GM21723 (cell line): ENCODE results near the gene DYSF.
"Not testable (repeated sequence)": the region's sequence is repeated elsewhere in the genome, so short reads cannot be mapped to it uniquely, and the experiment has no call there.

ENCODE experiments used
- ATAC-seq: cut with Tn5 transposase; IDR thresholded peaks from one replicate; pipeline ENCODE4 v1.9.1; 2021; ENCODE audit warnings: mild to moderate bottlenecking, moderate library complexity; ENCODE audit not compliant: unreplicated experiment

DYSF gene

DNA sequence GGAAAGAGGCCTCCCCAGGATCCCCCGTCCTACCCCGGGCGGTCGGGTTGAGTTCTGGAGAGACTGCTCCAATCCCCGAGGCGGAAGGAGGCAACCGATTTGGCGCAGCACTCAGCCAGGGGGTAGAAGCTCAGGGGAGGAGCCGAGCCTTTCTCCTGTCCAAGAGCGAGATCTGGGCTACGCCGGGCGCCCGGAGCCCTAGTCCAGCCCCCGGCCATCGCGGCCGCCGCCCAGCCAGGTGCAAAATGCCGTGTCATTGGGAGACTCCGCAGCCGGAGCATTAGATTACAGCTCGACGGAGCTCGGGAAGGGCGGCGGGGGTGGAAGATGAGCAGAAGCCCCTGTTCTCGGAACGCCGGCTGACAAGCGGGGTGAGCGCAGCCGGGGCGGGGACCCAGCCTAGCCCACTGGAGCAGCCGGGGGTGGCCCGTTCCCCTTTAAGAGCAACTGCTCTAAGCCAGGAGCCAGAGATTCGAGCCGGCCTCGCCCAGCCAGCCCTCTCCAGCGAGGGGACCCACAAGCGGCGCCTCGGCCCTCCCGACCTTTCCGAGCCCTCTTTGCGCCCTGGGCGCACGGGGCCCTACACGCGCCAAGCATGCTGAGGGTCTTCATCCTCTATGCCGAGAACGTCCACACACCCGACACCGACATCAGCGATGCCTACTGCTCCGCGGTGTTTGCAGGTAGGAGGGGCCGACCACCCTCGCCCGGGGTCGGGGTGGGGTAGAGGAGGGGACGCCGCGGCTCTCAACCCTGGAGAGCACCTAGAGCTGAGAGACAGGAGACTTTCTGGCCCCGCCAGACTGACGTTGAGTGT lies at the start of gene DYSF:
Gene DYSF, plus strand, starts transcription at position 158 of the 817 bp plus-strand sequence.
- ATAC-seq: no peak

DNA sequence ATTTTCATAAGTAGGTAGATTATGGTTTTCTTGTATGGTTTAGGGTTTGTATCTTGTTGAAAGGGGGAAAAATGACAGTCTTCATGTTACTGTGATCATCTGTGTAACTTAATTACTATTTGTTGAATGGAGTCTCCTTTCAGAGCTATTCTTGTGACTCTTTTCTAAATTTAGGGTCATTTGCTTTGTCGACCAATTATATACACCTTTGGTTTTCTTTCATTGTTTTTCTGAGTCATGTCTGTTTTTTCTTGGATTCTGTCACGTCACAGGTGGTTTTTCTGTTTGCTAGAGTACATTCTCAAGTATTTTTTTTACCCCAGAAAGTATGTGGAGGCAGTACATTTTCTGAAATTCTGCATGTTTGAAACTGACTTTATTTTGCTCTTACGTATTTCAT lies 43.8 kb upstream of the DYSF start:
- no peak for ATAC-seq

DNA sequence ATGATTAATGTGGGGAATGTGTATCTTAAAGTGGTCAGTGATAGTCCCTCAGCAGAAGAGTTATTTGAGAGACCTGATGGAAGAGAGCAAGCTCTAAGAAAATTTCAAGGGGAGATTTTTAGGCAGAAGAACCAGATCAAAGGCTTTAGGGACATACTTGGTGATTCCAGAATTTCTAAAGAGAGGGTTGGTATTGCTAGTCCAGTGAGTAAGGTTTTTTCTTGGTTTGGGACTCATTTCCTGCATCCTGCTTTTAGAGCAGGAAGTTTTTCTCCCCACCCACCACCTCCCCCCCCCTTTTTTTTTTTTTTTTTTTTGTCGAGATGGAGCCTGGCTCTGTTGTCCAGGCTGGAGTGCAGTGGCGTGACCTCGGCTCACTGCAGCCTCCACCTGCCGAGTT lies 42.7 kb upstream of the DYSF start:
- ATAC-seq: no peak

DNA sequence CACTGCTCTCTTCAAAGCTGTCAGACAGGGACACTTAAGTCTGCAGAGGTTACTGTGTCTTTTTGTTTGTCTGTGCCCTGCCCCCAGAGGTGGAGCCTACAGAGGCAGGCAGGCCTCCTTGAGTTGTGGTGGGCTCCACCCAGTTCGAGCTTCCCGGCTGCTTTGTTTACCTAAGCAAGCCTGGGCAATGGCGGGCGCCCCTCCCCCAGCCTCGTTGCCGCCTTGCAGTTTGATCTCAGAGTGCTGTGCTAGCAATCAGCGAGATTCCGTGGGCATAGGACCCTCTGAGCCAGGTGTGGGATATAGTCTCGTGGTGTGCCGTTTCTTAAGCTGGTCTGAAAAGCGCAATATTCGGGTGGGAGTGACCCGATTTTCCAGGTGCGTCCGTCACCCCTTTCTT lies 36.5 kb upstream of the DYSF start:
- not testable (repeated sequence) for ATAC-seq

DNA sequence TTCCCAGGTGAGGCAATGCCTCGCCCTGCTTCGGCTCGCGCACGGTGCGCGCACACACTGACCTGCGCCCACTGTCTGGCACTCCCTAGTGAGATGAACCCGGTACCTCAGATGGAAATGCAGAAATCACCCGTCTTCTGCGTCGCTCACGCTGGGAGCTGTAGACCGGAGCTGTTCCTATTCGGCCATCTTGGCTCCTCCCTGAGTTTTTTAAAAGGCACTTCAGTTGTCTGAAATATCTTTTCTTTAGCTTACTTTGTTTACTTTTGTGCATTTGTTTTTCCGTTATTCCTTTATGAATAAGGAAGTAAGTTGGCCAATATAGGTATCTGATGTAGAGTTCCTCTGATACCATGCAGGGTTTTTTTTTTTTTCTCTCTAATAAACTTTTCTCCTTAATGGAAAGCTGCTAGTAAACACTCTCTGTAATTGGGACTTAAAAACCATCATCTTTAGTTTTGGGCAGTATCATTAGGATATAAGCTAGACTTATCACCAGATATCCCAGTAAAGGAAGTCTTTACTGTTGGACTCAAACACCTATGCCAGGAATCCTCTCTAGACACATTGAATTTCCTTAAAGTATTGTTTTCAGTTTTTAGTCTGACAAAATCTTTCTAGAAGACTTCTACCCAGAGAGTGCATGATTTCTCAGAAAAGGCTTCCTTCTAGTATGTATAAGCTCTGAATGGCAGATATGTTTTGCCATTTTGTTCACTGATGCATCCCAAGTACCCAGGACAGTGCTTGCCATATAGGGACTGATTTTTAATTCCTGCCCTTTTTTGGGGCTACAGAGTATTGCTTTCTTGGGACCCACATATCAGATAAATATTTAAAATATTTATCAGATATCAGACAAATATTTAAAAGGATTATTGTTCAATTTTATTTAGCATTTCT lies 35.8 kb upstream of the DYSF start:
- no peak for ATAC-seq

DNA sequence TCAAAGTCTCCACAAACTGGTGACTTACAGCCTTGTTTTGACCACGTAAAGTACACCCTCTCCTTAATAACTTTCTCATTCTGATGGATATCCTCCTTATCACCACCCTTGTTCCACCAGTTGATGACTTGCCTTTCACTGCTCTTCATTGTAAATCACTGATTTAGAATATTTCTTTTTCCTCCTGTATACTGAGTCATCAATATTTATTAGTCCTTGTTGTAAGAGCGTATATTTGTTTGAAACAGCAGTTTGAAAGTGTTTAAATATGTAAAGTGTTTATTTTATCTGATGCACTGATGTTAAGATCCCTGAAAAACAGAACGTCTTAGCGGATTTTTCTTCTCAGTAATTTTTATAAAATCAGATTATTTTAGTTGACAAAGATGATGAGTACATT lies 34.2 kb upstream of the DYSF start:
- no peak for ATAC-seq

DNA sequence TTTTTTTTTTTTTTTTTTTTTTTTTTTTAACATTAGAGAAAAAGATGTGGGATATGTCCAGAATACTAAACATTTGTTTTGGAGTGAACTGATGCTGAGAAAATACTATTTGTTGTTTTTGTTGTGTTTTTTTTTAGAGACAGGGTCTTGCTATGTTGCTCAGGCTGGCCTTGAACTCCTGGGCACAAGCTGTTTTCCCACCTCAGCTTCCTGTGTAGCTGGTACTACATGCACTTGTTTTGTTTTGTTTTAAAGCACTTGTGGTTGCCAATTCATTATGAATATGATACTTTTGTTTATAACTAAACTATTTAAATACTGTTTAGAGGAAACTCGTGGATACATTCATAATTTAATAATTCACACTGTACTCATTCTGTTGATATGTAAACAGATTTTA lies 33.4 kb upstream of the DYSF start:
- ATAC-seq: no peak

DNA sequence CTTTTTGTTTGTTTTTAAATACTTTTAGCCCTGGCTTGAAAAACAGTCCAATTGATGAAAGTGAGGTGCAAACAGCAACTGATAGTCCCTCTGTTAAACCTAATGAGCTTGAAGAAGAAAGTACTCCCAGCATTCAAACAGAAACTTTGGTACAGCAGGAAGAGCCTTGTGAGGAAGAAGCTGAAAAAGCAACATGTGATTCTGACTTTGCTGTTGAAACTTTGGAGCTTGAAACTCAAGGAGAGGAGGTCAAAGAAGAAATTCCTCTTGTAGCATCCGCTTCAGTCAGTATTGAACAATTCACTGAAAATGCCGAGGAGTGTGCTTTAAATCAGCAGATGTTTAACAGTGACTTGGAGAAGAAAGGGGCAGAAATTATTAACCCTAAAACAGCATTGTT lies 30.6 kb upstream of the DYSF start:
- ATAC-seq: no peak

DNA sequence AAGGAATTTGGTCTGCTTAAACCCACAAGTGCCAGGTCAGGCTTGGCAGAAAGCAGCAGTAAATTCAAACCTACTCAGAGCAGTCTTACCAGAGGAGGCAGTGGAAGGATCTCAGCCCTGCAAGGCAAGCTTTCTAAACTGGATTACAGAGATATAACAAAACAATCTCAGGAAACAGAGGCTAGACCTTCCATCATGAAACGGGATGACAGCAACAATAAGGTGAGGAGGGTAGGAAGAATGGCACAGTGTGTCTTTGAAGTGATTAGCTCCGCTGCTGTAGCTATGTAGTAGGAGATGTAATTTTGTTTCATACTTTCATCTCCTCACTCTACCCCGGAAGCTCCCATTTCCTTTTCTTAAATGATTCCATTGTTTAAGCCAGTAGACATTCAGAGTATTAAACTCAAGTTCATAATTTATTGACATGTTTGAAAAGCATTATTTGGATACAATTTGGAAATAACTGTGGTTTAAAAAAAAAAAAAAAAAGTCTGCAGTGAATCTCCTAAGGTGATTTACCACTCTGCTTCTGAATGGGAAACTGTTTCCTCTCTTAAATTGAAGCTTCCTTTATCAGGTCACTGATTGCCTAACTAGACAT lies 29.4 kb upstream of the DYSF start:
- ATAC-seq: no peak

DNA sequence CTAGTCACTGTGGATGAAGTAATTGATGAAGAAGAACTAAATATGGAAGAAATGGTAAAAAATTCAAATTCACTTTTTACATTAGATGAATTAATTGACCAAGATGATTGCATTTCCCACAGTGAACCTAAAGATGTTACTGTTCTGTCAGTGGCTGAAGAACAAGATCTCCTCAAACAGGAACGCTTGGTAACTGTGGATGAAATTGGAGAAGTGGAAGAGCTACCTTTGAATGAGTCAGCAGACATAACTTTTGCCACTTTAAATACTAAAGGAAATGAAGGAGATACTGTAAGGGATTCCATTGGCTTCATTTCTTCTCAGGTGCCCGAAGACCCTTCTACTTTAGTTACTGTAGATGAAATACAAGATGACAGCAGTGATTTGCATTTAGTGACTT lies 26.6 kb upstream of the DYSF start:
- ATAC-seq: no peak

DNA sequence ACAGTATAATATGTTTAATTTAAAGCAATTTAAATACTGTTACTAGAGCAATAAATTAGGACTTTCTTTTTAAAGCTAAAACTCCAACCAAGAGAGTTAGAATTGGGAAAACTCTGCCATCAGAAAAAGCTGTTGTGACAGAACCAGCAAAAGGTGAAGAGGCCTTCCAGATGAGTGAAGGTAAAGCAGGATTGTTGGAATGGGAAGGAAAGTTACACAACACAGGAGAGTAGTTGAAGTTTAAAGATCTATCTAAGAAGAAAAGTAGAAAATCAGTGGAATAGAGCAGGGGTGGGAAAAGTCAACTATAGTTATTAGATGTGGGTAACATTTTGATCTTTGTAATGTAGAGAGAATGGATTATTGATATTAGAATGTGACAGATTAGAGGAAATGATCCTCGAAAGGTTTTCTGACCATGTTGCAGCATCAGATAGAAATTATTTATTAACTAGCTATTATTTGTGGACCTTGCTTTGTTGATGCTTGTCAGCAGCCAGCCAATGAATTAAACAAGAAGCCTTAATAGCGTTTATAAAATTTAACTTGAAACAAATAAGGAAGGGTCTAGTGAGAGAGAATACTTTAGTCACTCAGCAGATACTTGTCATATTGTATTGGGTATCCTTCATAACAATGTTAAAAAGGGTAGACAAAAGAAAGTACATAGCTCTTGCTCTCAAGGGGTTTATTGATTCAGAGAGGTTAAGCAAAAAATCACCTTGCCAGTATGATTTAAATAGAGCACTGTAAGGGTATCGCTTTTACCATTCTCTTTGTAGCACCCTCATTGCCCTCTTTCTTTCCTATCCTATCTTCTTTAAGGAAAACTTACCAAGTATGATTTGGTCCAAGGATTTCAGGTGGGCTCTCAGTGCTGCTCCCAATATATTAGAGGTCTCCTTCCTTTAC lies 24.6 kb upstream of the DYSF start:
- ATAC-seq: no peak

DNA sequence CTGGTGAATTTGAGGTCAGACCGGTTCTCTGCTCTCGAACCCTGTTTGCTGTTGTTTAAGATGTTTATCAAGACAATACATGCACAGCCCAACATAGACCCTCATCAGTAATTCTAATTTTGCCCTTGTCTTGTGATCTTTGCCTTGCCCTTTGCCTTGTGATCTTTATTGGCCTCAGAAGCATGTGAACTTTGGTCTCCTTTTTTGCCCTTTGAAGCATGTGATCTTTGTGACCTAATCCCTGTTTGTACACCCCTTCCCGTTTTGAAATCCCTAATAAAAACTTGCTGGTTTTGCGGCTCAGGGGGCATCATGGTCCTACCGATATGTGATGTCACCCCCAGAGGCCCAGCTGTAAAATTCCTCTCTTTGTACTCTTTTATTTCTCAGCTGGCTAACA lies 8.2 kb upstream of the DYSF start:
- not testable (repeated sequence) for ATAC-seq

DNA sequence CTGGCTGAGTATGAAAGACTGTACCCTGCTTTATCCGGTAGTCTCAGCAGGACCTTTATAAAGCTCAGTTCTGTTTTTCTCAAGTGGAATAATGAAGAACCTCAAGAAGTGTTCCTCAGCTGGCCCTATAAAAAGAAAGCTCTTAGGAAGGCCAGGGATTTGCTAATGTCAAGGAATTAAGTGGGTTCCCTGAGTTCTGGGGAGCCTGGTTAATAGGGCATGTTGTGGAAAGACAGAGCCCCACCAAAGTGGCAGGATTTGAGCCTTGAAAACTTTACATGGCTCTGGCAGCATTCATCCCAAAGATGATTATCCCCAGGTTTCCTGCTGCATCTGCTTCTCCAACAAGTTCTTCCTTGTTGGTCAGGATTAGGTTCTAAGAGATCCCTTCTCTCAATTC lies 6.9 kb upstream of the DYSF start:
- ATAC-seq: no peak

DNA sequence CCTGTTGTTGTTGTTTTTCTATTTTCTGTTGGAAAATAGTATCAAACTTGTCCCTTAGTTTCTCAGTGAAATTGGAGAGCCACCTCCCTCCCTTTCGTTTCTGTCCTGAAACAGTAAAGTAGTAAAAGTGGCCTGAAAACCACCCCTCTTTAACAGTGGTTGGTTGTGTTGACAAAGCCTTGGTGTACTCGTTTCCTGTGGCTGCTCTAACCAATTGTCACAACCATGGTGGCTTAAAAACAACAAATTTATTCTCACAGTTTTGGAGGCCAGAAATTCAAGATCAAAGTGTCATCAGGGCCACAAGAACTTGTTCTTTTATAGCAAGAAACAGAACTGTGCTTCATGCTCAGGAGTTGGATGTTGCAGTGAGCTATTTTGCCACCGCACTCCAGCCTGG lies 4.0 kb upstream of the DYSF start:
- no peak for ATAC-seq

DNA sequence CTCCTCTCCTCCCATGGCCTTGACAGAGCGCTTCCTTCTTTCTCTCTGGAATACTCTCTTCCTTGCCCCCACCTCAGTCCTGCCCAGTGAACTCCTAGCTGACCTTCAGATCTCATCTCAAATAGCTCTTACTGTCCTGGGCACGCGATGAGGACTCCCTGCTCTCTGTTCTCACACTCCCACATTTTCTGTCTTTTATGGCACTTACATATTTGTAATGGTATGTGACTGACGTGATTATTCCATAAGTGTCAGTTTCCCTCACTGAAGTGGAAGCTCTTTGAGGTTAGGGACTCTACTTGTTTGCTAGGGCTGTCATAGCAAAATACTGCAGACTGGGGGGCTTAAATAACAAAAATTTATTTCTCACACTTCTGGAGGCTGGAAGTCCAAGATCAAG lies 1.7 kb upstream of the DYSF start:
- no peak for ATAC-seq

DNA sequence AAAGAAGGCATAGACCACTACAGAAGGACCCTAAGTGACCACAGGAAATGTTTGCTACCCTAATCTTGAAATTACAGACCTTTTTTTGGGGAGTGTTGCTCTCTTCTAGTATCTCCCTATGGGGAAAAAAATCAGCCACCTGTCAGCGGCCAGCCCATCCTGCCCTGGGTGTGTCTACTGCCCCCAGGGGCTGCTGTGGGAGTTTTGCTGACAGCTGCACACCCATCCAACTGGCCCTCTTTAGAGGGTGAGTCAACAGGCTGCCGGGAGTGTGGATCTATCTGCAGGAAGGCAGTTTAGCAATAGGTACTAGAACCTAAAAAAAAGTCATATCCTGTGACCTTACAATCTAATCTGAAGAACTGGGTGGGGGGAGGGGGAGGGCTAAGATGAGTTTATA lies 796 bp upstream of the DYSF start:
- no peak for ATAC-seq

DNA sequence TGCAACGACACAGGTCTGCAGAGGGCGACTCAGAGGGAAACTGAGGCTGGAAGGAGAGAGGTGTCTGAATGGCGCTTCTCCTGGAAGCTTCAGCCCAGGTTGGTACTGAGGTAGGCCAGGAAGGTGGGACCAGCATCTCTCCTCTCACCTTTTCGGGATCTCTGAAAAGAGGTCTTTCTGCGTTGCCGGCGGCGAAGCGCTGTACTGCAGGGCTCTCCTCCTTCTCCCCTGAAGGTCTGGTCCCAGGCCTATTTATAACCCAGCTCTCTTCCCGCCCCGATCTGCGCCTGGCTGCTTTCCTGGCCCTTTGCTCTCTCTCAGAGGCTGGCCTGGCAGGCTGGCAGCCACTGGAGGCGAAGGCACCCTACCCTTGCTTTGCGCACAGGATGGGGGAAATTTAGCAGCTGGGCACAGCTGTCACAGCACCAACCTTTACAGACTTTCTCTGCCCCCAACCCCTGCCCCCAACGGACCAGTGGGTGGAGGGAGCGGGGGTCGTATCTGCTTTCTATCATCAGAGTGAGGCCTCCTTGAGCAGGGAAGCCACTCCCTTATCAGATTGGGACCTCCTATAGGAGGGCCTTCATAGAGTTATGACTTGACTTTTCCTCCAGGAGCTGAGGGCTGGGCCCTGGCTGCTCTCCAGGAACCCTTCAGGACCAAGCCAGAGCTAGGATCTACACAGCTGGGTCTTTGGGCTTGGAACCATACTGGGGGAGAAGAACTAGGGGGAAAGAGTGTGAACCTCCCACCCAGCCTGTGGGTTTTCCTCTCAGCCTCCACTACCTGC lies 1.1 kb downstream of the DYSF start:
- ATAC-seq: no peak

DNA sequence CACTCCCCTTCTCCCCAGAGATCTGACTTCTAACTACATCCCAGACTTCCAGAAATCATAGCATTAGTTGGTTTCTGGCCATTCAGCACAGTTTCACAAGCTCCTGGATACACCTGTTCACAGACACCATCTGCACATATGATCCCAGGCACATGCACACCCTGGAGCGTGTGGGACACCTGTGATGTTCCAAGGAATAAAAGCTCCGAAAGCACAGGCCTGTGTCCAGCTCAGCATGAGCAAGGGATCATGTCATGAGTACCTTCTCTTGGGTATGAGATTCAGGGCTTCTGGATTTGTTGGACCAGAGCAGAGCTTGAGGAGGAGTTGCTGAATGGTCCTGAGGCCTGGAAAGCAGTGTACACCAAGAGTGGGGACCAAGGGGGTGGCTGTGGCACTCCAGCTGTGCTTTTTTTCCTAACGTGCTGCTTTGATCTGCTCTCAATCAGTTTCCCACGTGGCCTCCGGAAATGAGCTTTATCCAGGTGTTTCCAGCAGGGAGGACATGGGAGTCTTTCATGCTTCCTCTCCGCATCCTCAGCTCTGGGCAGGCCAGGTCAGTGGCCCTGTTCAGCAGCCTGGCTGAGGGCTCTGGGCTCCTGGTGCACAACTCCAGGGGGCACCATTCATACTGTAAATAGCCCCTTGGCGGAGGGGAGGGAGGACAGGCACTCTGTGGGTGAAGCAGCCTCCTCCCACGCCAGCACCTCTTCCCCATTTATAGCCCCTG lies 1.8 kb downstream of the DYSF start:
- no peak for ATAC-seq
